OCI-LY7 (cell line): Measurements from ENCODE around the gene SAXO1. TPM values are rescaled to one million over a fixed set of nuclear protein-coding genes. Genes with fewer than 3 reads are reported as not detected.

Experiments used
- BruUV-seq: library from RNA; stranded (reverse); fragments of 400-500 nt; replicated peaks from 2 replicates; lab custom pipeline; 2021; lab: Mats Ljungman, UMichigan
- CTCF ChIA-PET: fragments of 300-600 bp; sonication (Branson Sonifier 250); formaldehyde crosslinking; loops from one replicate; lab custom pipeline; 2022; ENCODE audit warnings: antibody characterized with exemption; ENCODE audit not compliant: unreplicated experiment; lab: Charles Lee
- POLR2A ChIA-PET: fragments of 300-600 bp; sonication (Branson Sonifier 250); formaldehyde crosslinking; loops from one replicate; lab custom pipeline; 2022; ENCODE audit warnings: antibody characterized with exemption; lab: Charles Lee
- DNase-seq: peaks from one replicate; pipeline ENCODE4 v3.0.0-alpha.2; 2015; ENCODE audit warnings: low spot score
- H2AFZ ChIP-seq: fragments of 200-600 bp; sonication (generic), shearing (Covaris generic); 2 replicates; pipeline ENCODE4 v1.6.1; 2014; ENCODE audit warnings: mild to moderate bottlenecking, antibody characterized with exemption, low read length, moderate library complexity
- H3K27ac ChIP-seq: fragments of 200-600 bp; sonication (generic); 2 replicates; pipeline ENCODE4 v1.5.1; 2014; ENCODE audit warnings: mixed run types, low read depth, mild to moderate bottlenecking, moderate library complexity, low read length, inconsistent platforms; ENCODE audit not compliant: poor library complexity, severe bottlenecking
- H3K36me3 ChIP-seq: fragments of 200-600 bp; sonication (generic); 2 replicates; pipeline ENCODE4 v1.6.1; 2014; ENCODE audit warnings: mild to moderate bottlenecking, antibody characterized with exemption, low read length, moderate library complexity, mixed read lengths; ENCODE audit not compliant: insufficient read depth
- H3K4me1 ChIP-seq: fragments of 200-600 bp; sonication (generic); 2 replicates; pipeline ENCODE4 v1.5.1; 2014; ENCODE audit warnings: mild to moderate bottlenecking, low read length; ENCODE audit not compliant: insufficient read depth, poor library complexity, severe bottlenecking
- H3K4me2 ChIP-seq: fragments of 200-600 bp; sonication (generic); 2 replicates; pipeline ENCODE4 v1.6.1; 2014; ENCODE audit warnings: mild to moderate bottlenecking, low read length
- H3K4me3 ChIP-seq: fragments of 200-600 bp; sonication (generic); 2 replicates; pipeline ENCODE4 v1.5.1; 2014; ENCODE audit warnings: mild to moderate bottlenecking, low read depth, low read length; ENCODE audit not compliant: poor library complexity, severe bottlenecking
- H3K79me2 ChIP-seq: fragments of 200-600 bp; sonication (generic); 2 replicates; pipeline ENCODE4 v1.6.1; 2016; ENCODE audit warnings: low read depth, mild to moderate bottlenecking, low read length, moderate library complexity, mixed read lengths; ENCODE audit not compliant: insufficient read depth
- H3K9me2 ChIP-seq: fragments of 200-600 bp; sonication (generic); 2 replicates; pipeline ENCODE4 v1.6.1; 2016; ENCODE audit warnings: mild to moderate bottlenecking, low read length, mixed read lengths; ENCODE audit not compliant: insufficient read depth
- H3K9me3 ChIP-seq: fragments of 200-600 bp; sonication (generic); 2 replicates; pipeline ENCODE4 v1.6.1; 2014; ENCODE audit warnings: mild to moderate bottlenecking, mixed run types, low read length, mixed read lengths
- H4K20me1 ChIP-seq: fragments of 200-600 bp; sonication (generic); 2 replicates; pipeline ENCODE4 v1.6.1; 2014; ENCODE audit warnings: mild to moderate bottlenecking, antibody characterized with exemption, low read length, moderate library complexity, mixed read lengths; ENCODE audit not compliant: insufficient read depth
- EZH2phosphoT487 ChIP-seq: fragments of 200-600 bp; sonication (generic); IDR thresholded peaks from 2 replicates; pipeline ENCODE4 v1.6.1; 2018; ENCODE audit warnings: low read depth, borderline replicate concordance, mild to moderate bottlenecking, mixed run types, antibody characterized with exemption, low read length, moderate library complexity, mixed read lengths
- intact Hi-C: fragments of 100-400 bp; cut with micrococcal nuclease; formaldehyde crosslinking; loops from one replicate; pipeline ENCODE4 v1.10.0; 2022; ENCODE audit not compliant: unreplicated experiment
- total RNA-seq, 2 experiments: library from RNA; depleted of rRNA in 1 of 2; stranded (reverse); fragments of >200 nt in 1 of 2; shearing (Covaris generic) in 1 of 2; gene quantifications; 2 replicates each; pipeline ENCODE4 v1.2.3, GENCODE V29; 2014 to 2022
- TF ChIP-seq, protein P1 (sequence below): fragments of 200-600 bp; sonication (generic); conservative IDR thresholded peaks from 2 replicates; pipeline ENCODE4 v1.5.1; 2014; ENCODE audit warnings: mild to moderate bottlenecking, antibody characterized with exemption, low read length, moderate library complexity, mixed read lengths

SAXO1 gene
- total RNA-seq, 2 experiments from 2014 or later = 0.63 TPM; not detected in 1

DNA sequence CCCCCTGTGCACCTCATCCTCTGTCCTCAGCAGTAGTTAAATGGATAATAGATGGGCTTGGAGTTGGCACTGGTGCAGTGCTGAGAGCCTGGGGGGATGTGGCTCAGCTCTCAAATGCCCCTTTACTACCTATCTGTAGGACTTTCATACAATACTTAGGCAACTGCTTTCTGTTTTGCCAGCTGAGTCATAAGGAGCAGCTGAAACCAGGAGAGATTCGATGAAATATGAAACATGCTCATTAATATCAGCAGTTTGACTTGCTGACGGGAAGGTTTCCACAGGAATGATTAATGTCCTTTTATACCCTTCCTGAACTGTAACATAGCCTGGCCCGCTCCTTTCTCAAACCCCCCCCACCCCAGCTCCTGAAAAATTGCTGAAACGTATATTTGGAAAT is 142.6 kb downstream of the SAXO1 start:
- Histone ChIP-seq H3K9me3 (no peaks in the 10 kb centered on the region), H3K79me2 (no peaks in the 10 kb centered on the region), H3K36me3 (no peaks in the 10 kb centered on the region), H4K20me1 (no peaks in the 10 kb centered on the region), H3K9me2 (no peaks in the 10 kb centered on the region), H3K27ac (no peak overlapping the region), H3K4me1 (no peaks in the 10 kb centered on the region), H3K4me2 (no peak overlapping the region), H2AFZ (no peak overlapping the region), H3K4me3 (no peak overlapping the region)
- BruUV-seq = no TSS peak
- ChIA-PET CTCF (no interaction called here), POLR2A (no interaction called here)
- no peak for DNase-seq
- no peak for TF ChIP-seq EZH2phosphoT487
- TF ChIP-seq, protein P1, sequence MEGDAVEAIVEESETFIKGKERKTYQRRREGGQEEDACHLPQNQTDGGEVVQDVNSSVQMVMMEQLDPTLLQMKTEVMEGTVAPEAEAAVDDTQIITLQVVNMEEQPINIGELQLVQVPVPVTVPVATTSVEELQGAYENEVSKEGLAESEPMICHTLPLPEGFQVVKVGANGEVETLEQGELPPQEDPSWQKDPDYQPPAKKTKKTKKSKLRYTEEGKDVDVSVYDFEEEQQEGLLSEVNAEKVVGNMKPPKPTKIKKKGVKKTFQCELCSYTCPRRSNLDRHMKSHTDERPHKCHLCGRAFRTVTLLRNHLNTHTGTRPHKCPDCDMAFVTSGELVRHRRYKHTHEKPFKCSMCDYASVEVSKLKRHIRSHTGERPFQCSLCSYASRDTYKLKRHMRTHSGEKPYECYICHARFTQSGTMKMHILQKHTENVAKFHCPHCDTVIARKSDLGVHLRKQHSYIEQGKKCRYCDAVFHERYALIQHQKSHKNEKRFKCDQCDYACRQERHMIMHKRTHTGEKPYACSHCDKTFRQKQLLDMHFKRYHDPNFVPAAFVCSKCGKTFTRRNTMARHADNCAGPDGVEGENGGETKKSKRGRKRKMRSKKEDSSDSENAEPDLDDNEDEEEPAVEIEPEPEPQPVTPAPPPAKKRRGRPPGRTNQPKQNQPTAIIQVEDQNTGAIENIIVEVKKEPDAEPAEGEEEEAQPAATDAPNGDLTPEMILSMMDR = no peak
- intact Hi-C loops = no loop called here

DNA sequence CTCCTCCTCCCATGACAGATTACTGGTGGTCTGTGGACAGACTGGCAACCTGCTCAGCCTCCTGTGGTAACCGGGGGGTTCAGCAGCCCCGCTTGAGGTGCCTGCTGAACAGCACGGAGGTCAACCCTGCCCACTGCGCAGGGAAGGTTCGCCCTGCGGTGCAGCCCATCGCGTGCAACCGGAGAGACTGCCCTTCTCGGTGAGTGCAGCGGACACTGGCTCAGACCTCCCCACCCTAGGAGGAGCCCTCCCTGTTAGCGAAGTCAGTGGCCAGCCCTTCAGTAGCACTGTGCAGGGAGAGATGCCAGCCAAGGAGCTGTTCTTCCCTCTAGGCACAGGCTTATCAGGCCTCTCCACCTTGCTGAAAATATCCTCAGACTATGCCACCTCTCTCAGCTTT is 143.5 kb downstream of the SAXO1 start:
- intact Hi-C loops = no loop called here
- ChIA-PET CTCF (no interaction called here), POLR2A (no interaction called here)
- H4K20me1 ChIP-seq = no peaks in the 10 kb centered on the region
- no peaks in the 10 kb centered on the region for H3K36me3 ChIP-seq
- H3K27ac ChIP-seq = no peak overlapping the region
- no peak for DNase-seq
- H3K79me2 ChIP-seq = no peaks in the 10 kb centered on the region
- no peaks in the 10 kb centered on the region for H3K9me3 ChIP-seq
- H3K4me2 ChIP-seq = no peak overlapping the region
- no peak overlapping the region for H3K4me3 ChIP-seq
- H3K4me1 ChIP-seq = no peaks in the 10 kb centered on the region
- no peaks in the 10 kb centered on the region for H3K9me2 ChIP-seq
- no TSS peak for BruUV-seq
- no peak overlapping the region for H2AFZ ChIP-seq
- no peak for TF ChIP-seq EZH2phosphoT487
- TF ChIP-seq, protein P1 = no peak

DNA sequence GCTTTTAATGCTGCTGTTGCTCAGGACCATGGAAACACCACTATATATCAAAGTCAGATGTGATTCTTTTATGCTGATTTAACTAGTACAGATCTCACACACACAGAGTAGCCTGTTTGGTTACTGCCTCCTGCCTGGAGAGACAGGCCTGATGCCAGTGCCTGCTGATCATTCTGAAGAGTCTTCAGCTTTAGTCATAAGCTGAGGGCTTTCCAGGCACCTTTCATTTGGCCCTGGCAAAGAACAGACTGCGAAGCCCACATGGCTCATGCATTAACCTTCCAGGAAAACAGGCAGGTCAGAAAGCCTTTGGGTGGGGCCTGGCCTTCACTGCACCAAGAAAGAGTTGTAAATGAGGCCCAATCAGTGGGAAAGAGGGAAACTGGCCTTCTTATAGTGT is 144.7 kb downstream of the SAXO1 start:
- DNase-seq = no peak
- Histone ChIP-seq H3K4me2 (no peak overlapping the region), H3K27ac (no peak overlapping the region), H3K36me3 (no peaks in the 10 kb centered on the region), H3K9me3 (no peaks in the 10 kb centered on the region), H2AFZ (no peak overlapping the region), H3K79me2 (no peaks in the 10 kb centered on the region), H3K9me2 (no peaks in the 10 kb centered on the region), H3K4me3 (no peak overlapping the region), H4K20me1 (no peaks in the 10 kb centered on the region), H3K4me1 (no peaks in the 10 kb centered on the region)
- intact Hi-C loops = no loop called here
- no TSS peak for BruUV-seq
- CTCF ChIA-PET = no interaction called here
- TF ChIP-seq, protein P1 = no peak
- no peak for TF ChIP-seq EZH2phosphoT487
- POLR2A ChIA-PET = no interaction called here
